Measurements from ENCODE around the gene EVL. TPM values are rescaled to one million over a fixed set of nuclear protein-coding genes. Genes with fewer than 3 reads are reported as not detected.
A peak's percentile ranks its signal among the peaks of the same experiment; 100 is the strongest.

EVL gene
- polyA plus RNA-seq, 2 of the 4 experiments (the other 2 are of a cell fraction), result 14.8 to 32.9 TPM

DNA sequence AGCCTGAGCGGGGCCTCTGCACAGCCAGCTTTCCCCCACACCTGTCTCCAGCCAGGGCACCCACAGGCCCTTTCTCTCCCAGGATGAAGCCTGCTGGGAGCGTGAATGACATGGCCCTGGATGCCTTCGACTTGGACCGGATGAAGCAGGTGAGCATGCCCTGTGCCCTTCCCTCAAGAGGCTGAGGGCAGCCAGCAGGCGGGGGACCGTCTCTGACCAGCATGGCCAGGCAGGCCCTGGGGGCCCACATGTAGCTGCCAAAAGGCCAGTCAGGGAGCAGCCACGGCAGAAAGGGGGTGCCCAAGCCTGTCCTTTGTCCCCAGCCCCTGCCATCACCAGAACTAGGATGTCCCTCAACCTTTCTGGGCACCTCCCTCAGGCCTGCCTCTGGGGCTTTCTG, 75.9 kb downstream of the EVL start:
- Histone ChIP-seq H3K4me2 (no peak overlapping the region), H3K9me3 (no peaks in the 10 kb centered on the region), H3K4me1 (peaks cover 8% of the 10 kb centered on the region; the same call in 1 of the 3 replicates), H3K4me3 (no peak overlapping the region), H3K27ac (no peak overlapping the region)
- no peak for ATAC-seq
- 95% methylated on average over 7 of the region's 7 CpGs for WGBS (ENCODE audit: missing lambda C conversion rate)
- POLR2A ChIA-PET, result no interaction called here
- CTCF ChIA-PET, result interaction anchor here (1.3 to 3.9 kb wide), 5 partner anchors 15 to 160 kb away, joined by 4 to 20 read pairs (median 5); no protein-coding TSS in a partner anchor
- TF ChIP-seq MAFK (IDR thresholded peaks at IDR 0.05; ENCODE audit: partially characterized antibody), result no peak
- TF ChIP-seq, protein P1, sequence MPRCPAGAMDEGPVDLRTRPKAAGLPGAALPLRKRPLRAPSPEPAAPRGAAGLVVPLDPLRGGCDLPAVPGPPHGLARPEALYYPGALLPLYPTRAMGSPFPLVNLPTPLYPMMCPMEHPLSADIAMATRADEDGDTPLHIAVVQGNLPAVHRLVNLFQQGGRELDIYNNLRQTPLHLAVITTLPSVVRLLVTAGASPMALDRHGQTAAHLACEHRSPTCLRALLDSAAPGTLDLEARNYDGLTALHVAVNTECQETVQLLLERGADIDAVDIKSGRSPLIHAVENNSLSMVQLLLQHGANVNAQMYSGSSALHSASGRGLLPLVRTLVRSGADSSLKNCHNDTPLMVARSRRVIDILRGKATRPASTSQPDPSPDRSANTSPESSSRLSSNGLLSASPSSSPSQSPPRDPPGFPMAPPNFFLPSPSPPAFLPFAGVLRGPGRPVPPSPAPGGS (IDR thresholded peaks at IDR 0.05), result no peak
- no peak for TF ChIP-seq JUNB (IDR thresholded peaks at IDR 0.05)
- no peak for TF ChIP-seq HDAC2 (IDR thresholded peaks at IDR 0.05)
- no peak for TF ChIP-seq CHD4 (IDR thresholded peaks at IDR 0.05; ENCODE audit: borderline replicate concordance)
- TF ChIP-seq RAD21 (conservative IDR thresholded peaks at IDR 0.05 in 1 of 2, IDR thresholded peaks at IDR 0.05 in 1 of 2), result no peak
- TF ChIP-seq, protein P2, sequence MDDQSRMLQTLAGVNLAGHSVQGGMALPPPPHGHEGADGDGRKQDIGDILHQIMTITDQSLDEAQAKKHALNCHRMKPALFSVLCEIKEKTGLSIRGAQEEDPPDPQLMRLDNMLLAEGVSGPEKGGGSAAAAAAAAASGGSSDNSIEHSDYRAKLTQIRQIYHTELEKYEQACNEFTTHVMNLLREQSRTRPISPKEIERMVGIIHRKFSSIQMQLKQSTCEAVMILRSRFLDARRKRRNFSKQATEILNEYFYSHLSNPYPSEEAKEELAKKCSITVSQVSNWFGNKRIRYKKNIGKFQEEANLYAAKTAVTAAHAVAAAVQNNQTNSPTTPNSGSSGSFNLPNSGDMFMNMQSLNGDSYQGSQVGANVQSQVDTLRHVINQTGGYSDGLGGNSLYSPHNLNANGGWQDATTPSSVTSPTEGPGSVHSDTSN (IDR thresholded peaks at IDR 0.05), result no peak
- no peak for TF ChIP-seq RCOR1 (IDR thresholded peaks at IDR 0.05; ENCODE audit: low read depth, low read length)
- TF ChIP-seq ZNF302 (CRISPR knock-in tag; IDR thresholded peaks at IDR 0.05), result no peak
- no peak for TF ChIP-seq PHF8 (IDR thresholded peaks at IDR 0.05; ENCODE audit: borderline replicate concordance, low read depth)
- no peak for TF ChIP-seq FOXS1 (CRISPR knock-in tag; IDR thresholded peaks at IDR 0.05)
- TF ChIP-seq HOXB5 (CRISPR knock-in tag; IDR thresholded peaks at IDR 0.05), result no peak
- no peak for TF ChIP-seq NR3C1 (IDR thresholded peaks at IDR 0.05)
- TF ChIP-seq CEBPB (IDR thresholded peaks at IDR 0.05), result no peak
- no peak for TF ChIP-seq FOSB (CRISPR knock-in tag; IDR thresholded peaks at IDR 0.05)
- no peak for FAIRE-seq
- no peak for DNase-seq (ENCODE audit: low read depth in 1 of 2, low spot score in 1 of 2)

DNA sequence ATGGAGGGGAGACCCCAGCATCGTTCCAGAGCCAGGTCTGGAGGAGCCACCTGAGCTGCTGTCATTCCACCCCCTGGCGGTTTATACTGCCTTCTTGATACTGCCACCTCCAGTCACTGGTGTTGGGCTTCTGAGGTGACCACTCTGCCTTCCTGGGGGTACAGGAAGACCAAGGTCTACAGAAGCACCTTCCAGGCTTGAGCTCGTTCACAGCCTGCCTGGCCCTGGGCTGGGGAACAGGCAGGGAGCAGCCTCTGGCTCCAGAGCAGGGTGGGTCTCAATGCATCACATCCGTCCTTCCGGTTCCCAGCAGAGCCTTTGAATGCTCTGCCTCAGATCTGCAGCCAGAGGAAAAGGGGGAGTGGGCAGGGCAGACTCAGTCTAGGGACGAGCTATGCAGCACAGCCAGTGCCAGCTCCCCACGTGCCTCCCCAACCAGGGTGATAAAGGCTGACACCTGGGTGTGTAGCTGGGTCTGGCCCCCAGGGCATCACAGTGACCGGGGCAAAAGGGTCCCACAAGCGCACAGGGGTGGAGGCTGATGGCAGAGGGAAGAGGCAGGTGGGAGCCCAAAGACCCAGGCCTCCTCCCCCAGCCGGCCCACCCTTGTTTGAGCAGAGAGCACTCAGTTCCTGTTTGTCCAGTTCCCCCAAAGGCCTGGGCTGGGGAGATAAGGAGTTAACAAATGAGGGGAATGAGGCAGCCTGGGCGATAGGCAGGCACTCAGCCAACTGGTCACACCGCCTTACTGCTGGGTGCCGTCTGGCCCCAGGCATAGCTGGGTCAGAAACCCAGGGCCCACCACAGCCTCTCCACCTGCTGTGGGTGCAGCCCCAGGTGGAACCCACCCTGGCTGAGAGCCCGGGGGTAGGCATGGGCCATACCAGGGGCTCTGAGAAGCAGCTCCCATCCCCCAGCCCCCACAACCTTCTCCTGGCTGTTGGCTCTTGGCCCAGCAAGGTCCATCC, 77.1 kb downstream of the EVL start:
- no peak overlapping the region for H3K4me2 ChIP-seq
- no peaks in the 10 kb centered on the region for H3K9me3 ChIP-seq
- H3K4me1 ChIP-seq, result peaks cover 8% of the 10 kb centered on the region; the same call in 1 of the 3 replicates
- ChIA-PET CTCF (interaction anchor here (0.9 to 3.9 kb wide), 7 partner anchors 13 to 161 kb away, joined by 3 to 20 read pairs (median 4); no protein-coding TSS in a partner anchor), POLR2A (no interaction called here)
- H3K4me3 ChIP-seq, result no peak overlapping the region
- H3K27ac ChIP-seq, result peak overlapping the region in 1 of 2 experiments; percentile 38; a peak in 1 of 6 replicates
- DNase-seq (ENCODE audit: low read depth in 1 of 2, low spot score in 1 of 2) (no peak), FAIRE-seq (no peak), ATAC-seq (no peak)
- TF ChIP-seq RCOR1 (IDR thresholded peaks at IDR 0.05; ENCODE audit: low read depth, low read length) (no peak), CEBPB (IDR thresholded peaks at IDR 0.05) (no peak), JUN (IDR thresholded peaks at IDR 0.05) (no peak), EHF (CRISPR knock-in tag; IDR thresholded peaks at IDR 0.05) (no peak), MAFK (IDR thresholded peaks at IDR 0.05; ENCODE audit: partially characterized antibody) (no peak), FOSB (CRISPR knock-in tag; IDR thresholded peaks at IDR 0.05) (no peak), POLR2AphosphoS2 (conservative IDR thresholded peaks at IDR 0.05; ENCODE audit: low read length) (no peak)
- TF ChIP-seq, protein P3, sequence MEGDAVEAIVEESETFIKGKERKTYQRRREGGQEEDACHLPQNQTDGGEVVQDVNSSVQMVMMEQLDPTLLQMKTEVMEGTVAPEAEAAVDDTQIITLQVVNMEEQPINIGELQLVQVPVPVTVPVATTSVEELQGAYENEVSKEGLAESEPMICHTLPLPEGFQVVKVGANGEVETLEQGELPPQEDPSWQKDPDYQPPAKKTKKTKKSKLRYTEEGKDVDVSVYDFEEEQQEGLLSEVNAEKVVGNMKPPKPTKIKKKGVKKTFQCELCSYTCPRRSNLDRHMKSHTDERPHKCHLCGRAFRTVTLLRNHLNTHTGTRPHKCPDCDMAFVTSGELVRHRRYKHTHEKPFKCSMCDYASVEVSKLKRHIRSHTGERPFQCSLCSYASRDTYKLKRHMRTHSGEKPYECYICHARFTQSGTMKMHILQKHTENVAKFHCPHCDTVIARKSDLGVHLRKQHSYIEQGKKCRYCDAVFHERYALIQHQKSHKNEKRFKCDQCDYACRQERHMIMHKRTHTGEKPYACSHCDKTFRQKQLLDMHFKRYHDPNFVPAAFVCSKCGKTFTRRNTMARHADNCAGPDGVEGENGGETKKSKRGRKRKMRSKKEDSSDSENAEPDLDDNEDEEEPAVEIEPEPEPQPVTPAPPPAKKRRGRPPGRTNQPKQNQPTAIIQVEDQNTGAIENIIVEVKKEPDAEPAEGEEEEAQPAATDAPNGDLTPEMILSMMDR (IDR thresholded peaks at IDR 0.05), result no peak
- 75% methylated on average over 11 of the region's 14 CpGs for WGBS (ENCODE audit: missing lambda C conversion rate)
